ENCODE measurements around the gene INSRR.

The INSRR gene

GRCh38 chr1:156874142-156874541 is 15.2 kb upstream of the INSRR start:
- no peak for DNase-seq (ENCODE audit: low spot score)

DNA sequence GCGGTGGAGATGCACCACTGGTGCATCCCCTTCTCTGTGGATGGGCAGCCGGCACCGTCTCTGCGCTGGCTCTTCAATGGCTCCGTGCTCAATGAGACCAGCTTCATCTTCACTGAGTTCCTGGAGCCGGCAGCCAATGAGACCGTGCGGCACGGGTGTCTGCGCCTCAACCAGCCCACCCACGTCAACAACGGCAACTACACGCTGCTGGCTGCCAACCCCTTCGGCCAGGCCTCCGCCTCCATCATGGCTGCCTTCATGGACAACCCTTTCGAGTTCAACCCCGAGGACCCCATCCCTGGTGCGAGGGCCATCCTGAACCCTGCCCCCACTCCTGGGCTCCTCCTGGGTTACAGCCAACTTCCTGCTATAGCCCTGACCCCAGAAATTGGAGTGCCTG is 14.7 kb upstream of the INSRR start:
- no peak for DNase-seq (ENCODE audit: low spot score)

DNA sequence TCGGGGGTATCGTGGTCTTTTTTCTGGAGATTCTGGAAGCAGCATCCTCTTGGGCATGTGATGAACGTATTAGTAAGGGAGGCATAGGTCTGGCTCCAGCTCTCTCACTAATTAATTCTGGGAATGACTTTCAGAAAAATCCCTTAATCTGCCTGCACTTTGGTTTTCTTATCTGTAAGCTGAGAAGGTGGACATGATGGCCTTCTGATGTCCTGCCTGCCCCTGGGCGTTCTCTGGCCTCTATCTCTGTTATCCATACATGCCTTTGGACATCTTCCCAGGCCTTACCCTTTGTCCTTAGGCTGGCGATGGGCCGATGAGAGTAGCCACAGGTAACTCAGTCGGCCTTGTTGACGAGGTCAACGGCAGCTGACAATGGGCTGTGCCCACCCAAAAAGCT is 10.5 kb upstream of the INSRR start:
- no peak for DNase-seq (ENCODE audit: low spot score)

DNA sequence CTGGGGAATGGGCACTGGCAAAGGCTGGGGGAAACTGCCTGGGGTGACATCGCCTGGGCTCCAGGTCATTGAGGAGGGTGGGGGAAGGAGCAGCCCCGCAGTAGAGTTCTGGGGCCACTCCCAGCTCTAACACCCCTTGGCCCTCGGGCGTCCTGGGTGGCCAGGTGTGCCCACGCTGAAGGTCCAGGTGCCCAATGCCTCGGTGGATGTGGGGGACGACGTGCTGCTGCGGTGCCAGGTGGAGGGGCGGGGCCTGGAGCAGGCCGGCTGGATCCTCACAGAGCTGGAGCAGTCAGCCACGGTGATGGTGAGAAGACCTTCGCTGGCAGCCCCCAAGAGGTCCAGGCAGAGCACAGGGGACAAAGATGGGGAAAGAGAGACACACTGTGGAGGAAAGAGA is 9.4 kb upstream of the INSRR start:
- DNase-seq (ENCODE audit: low spot score), result no peak

GRCh38 chr1:156866249-156866909 is 7.5 kb upstream of the INSRR start:
- DNase-seq (ENCODE audit: low spot score), result no peak

GRCh38 chr1:156865865-156866248 is 6.9 kb upstream of the INSRR start:
- DNase-seq (ENCODE audit: low spot score), result no peak

DNA sequence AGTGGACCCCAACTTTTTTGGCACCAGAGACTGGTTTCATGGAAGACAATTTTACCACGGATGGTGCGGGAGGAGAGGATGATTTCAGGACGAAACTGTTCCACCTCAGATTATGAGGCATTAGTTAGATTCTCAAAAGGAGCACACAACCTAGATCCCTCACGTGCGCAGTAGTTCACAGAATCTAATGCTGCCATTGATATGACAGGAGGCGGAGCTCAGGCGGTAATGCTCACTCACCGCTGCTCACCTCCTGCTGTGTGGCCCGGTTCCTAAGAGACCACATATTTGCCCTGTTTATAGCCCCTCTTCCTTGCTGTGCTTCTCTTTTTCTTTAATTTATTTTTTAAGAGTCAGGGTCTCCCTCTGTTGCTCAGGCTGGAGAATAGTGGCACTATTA is 6.3 kb upstream of the INSRR start:
- no peak for DNase-seq (ENCODE audit: low spot score)

- DNase-seq (ENCODE audit: low spot score), result no peak
Observed at GRCh38 chr1:156864796-156865195, 5.9 kb upstream of the INSRR start.

DNA sequence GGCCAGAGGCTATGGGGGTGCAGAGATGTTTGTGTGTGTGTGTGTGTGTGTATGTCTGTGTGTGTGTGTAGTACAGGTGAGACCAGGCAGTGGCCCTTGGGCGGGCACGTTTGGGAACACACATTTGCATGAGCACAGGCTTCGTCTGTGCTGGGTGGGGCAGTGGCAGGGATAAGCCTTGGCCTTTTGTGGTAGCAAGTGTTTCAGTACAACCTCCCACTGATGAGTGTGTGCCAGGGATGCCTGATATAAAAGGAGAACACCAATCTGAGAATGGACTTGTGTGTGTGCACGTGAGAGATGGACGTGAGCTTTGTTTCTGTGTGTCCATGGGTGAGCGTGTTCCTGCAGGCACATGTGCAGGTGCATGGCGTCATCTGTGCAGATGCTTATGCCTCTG is 4.7 kb upstream of the INSRR start:
- no peak for DNase-seq (ENCODE audit: low spot score)

GRCh38 chr1:156862997-156863599 is 4.2 kb upstream of the INSRR start:
- peak; percentile 50 for DNase-seq (ENCODE audit: low spot score)

GRCh38 chr1:156862584-156862983 is 3.7 kb upstream of the INSRR start:
- DNase-seq (ENCODE audit: low spot score), result no peak

- peak; percentile 34 for DNase-seq (ENCODE audit: low spot score)
Observed at GRCh38 chr1:156860628-156861423, 1.9 kb upstream of the INSRR start, which contains the start of gene NTRK1. TSS of gene NTRK1 (plus strand) at chr1:156860865. CDS start at chr1:156860935, 70 bp downstream.

DNA sequence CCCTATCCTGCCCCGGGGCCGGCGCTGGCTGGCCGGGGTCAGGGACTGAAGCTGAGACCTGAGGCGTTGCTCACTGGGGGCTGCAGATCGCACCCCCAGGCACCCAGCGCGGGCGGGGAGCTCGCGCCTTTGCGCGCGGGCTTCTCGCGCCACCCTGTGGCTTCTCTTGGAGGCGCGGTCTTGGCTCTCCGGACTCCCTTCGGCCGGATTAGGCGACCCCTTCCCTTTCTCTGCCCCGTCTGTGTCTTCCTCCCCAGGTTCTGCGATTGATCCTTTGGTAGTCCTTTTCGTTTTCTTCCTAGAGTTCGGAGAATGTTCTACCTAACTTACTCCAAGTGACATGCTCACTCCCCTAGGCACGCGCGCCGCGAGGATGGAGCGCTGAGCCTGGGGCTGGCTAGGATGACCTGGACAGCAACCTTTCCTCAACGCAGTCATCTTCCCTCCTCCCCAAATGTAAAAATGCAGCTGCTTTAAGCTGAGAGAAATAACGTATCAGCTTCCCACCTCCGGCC is 1.3 kb upstream of the INSRR start:
- peak; percentile 51 for DNase-seq (ENCODE audit: low spot score)

DNA sequence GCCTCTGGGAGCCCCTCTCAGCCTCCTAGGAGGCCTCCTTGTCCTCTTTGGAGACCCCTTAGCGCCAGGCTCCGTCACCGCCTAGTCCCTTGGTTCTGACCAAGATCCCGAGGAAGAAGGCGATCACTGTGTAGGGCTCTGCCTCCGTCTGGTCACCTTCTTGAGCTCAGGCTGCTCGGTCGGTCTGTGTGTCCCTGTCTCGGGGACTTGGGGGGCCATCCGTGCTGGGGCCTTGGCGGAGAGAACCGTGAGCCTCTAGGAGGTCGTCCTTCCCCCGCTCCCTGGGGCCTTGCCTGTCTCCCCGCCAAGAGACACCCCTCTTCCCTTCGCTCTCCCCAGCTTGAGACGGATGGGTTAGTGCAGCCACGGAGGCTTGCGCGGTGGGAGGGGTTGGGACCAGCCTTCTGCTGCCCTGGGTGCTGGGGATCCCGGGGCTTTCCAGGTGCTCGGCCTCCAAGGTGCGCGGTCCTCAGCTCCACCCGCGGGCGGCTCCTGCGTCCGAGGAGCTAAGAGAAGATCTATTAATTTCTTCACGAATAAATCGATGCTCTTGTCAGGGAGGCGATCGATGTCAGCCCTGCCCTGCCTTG is 701 bp upstream of the INSRR start:
- DNase-seq (ENCODE audit: low spot score), result no peak

DNA sequence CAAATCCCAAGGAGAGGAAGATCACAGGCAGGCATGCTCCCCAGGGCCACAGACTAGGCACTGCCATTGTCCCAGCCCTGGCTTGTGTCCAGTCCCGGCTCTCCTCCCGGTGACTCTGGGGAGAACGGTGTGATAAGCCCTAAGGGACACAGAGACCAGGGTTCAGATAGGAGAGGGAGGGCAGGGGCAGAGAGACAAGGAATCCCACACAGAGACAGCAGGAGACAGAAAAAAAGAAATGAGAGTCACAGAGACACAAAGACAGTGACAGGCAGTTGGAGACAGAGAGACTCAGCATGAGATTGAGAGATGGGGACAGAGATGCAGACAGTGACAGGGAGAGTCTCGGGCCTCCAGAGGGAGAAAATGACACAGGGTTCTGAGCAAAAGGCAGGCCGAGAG is 361 bp downstream of the INSRR start:
- no peak for DNase-seq (ENCODE audit: low spot score)

- DNase-seq (ENCODE audit: low spot score), result no peak
Observed at GRCh38 chr1:156857532-156857931, 1.4 kb downstream of the INSRR start.

DNA sequence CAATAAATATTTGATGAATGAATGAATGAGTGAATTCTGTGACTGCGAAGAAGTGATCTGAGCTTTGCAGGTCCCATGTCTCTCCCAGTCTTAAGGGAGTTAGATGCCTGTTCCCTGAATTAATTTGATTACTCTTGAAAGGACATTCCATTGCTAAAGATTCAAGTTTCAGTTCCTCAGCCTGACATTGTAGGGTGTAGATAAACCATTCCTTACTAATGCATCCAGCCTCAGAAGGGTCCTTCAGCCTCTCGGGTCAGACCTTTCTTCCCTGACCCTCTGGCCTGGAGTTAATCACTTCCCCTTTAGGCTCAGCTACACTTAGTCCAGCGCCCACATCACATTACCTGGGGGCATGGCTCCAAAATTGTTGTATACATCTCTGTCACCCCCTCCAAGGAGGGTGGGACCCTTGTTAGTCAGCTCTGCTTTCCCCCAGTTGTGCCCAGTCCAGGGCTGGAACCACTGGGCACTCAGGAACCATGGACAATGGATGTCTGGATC is 2.6 kb downstream of the INSRR start:
- DNase-seq (ENCODE audit: low spot score), result no peak

DNA sequence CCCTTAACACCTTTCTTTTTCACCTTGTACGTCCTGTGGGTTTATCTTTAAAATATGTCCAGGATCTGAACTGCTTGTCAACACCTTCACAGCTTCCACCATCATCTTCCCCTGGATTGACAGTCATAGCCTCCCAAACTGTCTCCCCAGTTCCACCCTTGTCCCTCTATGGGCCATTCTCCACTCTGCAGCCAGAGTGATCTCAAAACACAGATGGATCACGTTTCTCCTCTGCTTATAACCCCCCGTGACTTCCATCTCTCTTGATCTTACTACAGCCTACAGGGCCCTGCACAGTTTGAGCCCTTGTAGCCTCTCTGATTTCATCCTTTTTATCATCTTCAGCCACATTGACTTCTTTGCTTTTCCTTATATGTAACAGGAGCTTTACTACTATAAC is 4.3 kb downstream of the INSRR start:
- no peak for DNase-seq (ENCODE audit: low spot score)

DNA sequence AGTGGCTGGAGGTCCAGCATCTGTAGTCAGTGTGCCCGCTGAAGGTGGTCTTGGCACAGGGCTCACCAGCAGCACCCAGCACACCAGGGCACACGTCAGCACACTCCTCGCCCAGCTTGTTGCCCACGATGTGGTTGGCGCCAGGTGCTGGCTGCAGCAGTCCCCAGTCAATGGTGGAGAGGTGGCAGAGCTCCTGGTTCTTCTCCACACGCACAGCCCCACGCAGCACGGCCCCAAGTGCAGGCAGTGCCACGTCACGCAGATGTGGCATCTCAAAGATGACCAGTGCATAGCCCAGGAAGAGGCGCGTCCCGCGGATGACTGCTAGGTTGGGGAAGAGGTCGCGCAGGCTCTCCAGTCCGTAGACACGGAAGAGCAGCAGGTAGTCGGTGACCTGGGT is 5.2 kb downstream of the INSRR start:
- DNase-seq (ENCODE audit: low spot score), result no peak

GRCh38 chr1:156852418-156852874 is 6.5 kb downstream of the INSRR start:
- DNase-seq (ENCODE audit: low spot score), result no peak

GRCh38 chr1:156851779-156852417 is 7.0 kb downstream of the INSRR start:
- no peak for DNase-seq (ENCODE audit: low spot score)

DNA sequence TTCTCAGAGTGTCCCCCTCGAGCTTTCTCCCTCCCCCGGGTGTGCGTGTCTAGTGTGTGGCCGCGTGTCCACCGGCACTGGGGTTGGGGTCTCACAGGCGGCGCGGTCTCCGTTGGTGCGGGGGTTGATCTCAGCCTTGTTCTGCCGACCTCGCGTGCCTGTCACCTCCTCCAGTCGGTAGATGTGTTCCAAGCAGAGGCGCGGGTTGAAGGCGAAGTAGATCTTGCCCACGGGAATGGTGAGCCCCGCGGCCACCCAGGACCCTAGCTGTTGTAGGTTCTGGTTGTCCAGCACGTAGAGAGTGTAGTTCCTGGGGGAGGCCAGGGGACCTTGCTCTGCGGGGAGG is 9.8 kb downstream of the INSRR start:
- DNase-seq (ENCODE audit: low spot score), result no peak
